NOMO-1 treated with dmso at 0.1 percent for 144 hours (cell line): Measurements from ENCODE around the gene EVL.
"Not testable (repeated sequence)": the region's sequence is repeated elsewhere in the genome, so short reads cannot be mapped to it uniquely, and the experiment has no call there.

ENCODE experiments used
- DNase-seq: peaks from one replicate; lab custom pipeline; 2025; ENCODE audit not compliant: unreplicated experiment; lab: John Stamatoyannopoulos, UW

The EVL gene

DNA sequence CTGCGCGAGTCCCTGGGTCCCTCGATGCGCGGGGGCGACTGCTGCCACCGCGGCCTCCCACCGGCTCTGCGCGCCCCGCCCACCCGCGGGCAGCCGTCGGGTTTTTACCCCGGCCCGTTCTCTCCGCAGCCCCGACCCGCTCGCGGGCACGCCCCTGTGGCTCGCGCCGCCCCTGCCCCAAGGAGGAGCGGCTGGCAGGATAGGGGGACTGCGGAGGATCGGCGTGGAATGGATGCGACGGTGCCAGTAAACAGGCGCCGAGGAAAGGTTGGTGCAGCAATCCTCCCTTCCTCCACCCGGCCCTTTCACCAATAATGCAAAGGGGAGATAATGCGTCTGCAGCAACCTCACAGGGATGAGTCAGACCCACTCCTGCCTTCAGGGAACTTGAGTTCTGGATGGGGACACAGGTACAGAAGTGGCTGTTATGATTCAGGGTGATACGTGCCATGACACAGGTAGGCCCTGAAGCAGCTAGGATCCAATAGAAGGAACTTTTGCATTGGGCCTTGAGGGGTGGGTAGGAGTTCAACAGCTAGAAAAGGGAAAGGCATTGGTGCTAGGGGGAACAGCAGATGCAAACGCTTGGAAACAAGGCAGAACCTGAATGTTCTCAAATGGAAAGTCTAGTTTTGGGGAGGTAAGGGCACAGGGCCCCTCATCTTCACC is 94.8 kb downstream of the EVL start:
- DNase-seq: no peak

DNA sequence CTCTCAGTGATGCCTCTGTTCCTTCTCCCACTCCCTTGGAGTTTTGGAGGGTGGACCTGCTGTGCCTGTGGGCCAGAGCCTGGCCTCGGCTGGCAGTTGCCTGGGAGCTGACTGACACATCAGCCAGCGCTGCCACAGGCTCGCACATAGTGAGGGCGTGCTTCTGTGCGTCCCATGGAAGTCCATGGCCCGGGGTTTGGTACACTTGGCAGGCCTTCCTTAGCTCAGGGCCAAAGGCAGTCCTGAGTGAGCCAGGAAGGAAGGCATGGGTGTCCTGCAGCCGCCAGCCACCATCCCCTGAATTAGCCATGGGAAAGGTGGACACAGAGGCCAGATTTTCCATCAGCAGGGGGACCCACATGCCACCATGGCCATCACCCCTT is 95.3 kb downstream of the EVL start:
- no peak for DNase-seq

DNA sequence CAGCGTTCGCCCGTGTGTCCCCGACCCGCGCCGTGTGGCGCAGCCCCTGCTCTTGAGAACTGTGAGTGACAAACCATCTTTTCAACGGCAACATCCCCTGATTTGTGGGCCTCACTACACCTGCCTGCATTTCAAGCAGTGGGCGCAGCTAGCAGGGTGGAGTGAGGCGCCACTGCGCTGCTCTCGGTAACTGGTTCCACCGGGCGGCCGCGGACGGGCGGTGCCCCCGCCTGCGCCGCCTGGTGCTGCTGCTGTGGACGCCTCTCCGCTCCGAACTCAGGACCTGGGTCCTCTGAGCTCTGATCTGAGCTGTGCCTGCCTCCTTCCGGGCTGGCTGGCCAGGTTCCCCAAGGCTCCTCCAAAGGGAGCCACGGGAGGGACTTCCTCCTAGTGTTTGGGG is 100.2 kb downstream of the EVL start:
- no peak for DNase-seq

DNA sequence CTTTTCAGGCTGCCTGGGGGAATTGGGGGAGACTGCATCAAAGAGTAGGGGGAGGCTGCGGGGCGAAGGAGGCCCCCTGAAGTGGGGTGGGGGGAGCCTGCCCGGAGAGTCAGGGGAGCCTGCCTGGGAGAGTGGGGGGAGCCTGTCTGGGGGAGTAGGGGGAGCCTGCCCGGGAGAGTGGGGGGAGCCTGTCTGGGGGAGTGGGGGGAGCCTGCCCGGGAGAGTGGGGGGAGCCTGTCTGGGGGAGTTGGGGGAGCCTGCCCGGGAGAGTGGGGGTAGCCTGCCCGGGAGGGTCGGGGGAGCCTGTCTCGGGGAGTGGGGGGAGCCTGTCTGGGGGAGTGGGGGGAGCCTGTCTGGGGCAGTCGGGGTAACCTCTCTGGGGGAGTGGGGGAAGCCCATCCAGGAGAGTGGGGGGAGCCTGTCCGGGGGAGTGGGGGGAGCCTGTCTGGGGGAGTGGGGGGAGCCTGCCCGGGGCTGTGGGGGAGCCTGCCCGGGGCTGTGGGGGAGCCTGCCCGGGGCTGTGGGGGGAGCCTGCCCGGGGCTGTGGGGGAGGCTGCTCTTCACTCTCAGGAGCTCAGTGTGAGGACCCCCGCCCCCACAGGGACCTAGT is 100.7 kb downstream of the EVL start:
- DNase-seq: no peak

DNA sequence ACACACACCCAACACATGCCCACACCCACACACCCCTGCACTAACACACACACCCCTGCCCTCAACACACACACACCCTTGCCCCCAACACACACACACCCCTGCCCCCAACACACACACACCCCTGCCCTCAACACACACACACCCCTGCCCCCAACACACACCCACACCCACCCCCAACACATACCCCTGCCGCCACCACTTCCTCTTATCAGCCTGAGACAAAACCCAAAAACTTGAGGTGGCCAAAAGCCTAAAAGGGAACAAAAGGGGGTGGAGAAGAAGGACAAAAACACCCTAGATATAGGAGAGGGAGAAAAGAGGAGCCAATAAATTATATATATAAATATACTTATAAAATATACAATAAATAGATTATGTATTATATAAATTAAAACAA is 103.3 kb downstream of the EVL start:
- peak; percentile 29 for DNase-seq

DNA sequence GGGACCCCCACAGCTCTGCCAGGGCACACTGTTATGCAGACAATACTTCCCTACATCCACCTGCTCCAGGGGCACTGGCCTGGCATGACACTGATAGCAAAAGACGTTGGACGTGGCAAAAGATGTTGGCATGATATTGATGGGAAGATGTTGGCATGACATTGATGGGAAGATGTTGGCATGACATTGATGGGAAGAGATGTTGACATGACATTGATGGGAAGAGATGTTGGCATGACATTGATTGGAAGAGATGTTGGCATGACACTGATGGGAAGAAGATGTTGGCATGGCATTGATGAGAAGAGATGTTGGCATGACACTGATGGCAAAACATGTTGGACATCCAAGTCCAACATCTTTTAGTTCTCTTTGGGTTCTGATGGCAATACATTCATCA is 105.7 kb downstream of the EVL start:
- DNase-seq: no peak

DNA sequence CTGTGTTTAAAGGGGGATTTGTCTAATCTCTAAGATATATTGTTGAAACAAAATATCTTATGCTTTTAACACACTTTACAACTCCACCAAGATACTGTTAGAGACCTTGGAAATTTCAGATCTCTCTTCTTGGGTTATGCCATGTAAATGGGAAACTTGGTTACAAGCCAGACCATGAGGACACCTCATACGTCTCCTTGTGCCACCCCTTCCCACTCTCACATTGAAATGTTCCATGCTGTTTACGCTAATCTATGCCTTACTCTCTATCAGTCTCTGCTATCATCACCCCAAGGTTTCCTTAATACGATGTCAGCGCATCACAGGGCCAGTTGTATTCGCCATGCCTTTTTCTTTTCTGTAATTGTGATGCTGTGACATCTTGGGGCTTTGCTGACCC is 107.6 kb downstream of the EVL start:
- DNase-seq: no peak

DNA sequence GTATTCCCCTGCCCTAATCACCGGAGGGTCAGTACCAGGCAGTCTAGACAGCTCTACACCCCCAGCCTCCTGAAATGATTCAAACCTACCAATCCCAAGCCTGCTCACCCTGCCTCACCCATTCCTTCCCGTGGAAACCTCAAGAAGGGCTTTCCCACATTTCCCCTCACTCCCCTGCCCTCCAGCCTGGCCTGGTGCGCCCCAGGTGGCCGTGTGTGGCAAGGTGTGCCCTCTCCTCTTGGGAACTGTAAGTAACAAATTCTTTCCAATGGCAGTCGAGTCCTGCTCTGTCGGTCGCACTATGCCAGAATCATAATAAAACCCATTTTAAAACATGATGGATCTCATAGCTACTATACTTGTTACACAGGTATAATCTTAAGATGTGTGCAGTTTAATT is 108.1 kb downstream of the EVL start:
- DNase-seq: no peak

DNA sequence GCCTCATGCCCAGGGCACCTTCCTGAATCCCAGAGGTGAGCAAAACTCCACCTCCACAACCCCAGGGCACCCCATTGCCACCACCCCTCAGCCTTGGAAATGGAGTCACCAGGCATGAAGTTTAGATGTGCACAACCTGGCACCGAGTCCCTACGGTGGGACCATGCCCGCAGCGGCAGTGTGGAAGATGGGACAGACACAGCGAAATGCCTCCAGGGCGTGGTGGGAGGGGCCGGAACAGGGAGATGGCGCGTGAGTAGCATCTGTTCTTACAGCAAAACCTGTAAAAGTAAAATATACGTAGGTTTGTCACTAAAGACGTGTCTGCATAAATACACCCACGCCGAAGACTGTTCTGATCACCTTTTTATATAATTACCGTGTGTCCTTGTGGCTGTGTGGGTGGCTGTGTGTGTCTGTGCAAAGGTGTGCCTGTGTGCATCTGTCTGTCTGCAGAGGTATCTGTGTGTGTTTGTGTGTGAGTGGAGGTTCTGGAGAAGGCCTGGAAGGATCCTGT is 111.6 kb downstream of the EVL start:
- DNase-seq: no peak

DNA sequence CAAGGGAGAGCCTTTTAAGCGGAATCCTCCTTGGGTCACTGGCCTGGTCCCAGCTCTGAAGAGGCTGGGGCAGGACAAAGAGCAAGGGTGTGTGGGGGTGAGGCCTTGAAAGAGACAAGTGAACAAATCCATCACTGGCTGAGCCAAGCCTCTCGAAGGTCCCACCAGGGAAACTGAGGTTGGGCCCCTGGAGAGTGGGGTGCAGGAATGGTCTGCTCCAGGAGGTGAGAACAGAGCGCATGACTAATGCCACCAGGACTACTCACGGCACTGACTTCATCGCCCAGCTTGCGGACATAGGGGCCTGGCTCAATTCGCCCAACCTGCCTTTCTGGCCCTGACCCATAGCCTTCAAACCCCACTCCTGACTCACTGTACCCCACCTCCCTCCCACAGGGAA is 113.5 kb downstream of the EVL start:
- no peak for DNase-seq

DNA sequence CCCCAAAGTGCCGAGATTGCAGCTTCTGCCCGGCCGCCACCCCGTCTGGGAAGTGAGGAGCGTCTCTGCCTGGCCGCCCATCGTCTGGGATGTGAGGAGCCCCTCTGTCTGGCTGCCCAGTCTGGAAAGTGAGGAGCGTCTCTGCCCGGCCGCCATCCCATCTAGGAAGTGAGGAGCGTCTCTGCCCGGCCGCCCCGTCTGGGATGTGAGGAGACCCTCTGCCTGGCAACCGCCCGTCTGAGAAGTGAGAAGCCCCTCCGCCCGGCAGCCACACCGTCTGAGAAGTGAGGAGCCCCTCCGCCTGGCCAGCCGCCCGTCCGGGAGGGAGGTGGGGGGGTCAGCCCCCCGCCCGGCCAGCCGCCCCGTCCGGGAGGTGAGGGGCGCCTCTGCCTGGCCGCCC is 115.4 kb downstream of the EVL start:
- DNase-seq: not testable (repeated sequence)

DNA sequence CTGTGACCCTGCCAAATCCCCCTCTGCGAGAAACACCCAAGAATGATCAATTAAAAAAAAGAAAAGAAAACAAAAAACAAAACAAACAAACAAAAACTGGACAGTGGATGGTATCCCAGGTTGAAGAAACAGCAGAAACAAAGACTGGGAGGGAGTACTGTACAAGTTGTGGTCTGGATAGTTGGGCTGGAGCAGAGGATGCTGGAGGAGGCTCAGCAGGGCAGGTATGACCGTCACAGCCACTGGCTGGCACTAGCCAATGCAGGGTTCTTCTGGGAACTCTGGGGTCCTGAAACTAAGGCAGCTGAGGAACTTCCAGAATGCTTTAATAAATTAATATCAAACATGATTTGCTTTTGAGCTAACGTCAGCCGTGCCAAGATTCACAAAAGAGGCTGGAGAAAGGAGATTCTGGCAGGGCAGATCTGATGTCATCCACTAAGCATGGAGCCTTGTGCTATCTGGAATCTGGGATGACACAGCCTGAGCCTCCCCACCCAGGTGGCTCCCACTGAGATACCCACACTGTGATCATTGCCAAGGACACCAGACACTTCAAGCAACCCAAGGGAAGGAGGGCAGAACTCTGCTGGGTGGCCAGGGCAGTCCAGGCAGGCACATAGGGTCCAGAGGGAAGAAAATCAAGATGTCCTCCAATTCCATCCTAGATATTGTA is 116.8 kb downstream of the EVL start:
- not testable (repeated sequence) for DNase-seq

DNA sequence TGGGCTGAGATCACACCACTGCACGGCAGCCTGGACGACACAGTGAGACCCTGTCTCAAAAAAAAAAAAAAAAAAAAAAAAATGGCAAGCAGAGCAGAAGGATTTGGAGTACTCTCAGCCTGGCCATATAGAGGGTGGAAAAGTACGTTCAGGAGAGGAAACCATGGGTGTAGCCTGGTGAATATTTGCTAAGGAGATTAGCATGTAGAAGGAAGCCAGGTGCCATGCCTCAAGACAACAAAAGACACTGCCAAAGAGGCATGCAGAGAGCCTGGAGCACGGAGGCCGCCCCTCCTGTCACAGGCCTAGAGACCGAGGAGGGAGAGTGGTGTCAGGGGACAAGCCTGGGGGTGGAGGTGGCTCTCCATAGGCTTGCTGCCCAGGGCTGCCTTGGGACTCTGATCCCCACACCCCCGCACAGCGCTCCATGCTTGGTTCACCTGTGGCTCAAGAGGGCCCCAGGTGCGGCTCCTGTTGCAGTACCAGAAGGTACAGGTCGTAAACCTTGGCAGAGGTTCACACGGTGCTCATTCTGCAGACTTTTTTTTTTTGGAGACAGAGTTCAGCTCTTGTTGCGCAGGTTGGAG is 122.1 kb downstream of the EVL start:
- no peak for DNase-seq

DNA sequence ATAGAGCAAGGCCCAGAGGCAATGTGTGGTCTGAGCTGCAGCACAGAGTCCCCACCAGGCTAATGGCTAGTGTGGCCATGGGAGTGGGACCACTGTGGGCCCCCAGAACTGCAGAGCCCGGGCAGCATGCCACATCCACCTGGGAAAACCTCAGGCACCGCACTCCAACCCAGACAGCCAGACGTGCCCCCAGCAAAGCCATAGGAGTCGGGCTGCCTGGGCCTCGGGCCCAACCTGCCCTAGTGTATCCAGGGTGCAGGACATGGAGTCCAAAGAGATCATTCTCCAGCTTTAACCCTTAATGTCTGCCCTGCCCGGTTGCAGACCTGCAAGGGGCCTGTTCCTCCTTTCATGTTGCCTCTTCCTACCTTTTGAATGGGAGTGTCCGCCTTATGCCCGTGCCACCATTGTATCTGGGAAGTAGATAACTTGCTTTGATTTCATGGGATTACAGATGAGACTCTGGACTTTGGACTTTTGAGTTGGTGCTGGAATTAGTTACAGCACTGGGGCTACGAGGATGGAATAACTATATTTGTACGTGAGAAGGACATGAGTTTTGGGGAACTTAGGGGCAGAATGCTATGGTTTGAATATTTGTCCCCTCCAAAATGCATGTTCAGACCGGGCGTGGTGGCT is 123.3 kb downstream of the EVL start:
- no peak for DNase-seq

DNA sequence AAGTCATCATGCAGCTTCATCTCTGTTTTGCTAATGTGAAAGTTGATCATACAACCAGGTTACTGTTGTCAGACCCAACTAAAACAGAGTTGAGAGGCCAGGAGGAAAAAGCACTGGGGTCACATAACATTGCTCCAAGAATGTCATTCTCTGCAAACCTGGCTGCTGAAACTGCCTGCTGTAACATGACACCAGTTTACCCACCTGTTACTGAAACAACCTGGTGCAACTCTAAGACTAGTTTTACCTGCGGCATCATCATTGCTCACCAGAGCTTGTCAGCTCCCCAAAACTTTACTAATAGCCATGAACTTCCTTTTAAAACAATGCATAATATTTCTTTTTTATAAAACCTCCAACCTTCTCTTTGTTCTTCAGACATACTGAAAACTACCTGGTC is 124.9 kb downstream of the EVL start:
- no peak for DNase-seq

DNA sequence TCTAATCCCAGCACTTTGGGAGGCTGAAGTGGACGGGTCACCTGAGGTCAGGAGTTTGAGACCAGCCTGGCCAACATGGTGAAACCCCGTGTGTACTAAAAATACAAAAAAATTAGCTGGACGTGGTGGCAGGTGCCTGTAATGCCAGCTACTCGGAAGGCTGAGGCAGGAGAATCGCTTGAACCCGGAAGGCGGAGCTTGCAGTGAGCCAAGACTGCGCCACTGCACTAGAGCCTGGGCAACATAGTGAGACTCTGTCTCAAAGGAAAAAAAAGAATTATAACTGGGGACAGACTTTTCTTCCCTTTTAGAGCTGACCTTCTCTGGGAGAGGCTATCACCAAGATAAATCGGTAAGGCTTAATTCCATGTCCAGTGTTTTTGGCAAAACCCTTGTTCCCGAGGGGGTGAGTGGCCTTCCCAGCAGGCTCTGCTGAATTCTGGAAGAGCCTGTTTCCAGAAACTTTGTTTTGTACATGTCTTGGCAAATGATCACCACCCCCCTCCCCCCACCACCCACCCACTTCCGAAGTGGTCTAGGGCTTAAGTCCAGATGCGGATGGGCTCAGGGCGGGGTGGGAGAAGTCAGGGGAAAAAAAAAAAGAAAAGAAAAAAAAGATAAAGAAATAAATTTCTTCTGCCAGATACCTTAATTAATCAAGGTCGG is 126.5 kb downstream of the EVL start:
- DNase-seq: no peak

DNA sequence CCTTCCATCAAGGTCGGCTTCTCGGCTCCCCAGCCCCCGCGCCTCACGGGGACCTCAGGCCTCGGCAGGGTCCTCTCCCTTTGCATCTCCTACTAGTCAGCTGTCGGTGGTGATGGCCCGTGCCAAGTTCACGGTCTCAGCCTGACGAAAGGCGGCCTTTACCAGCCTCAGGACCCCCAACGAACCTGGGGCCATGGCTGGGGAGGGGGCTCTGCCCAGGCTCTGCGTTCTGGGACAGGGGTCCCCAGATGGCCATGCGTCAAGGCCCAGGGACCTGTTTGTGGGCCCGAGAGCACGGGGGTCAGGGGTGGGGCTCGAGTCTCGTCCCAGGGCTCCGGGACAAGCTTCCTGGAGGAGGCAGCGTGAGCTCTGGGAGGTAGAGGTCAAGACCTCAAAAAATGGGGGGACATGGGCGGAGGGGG is 127.0 kb downstream of the EVL start:
- DNase-seq: peak; percentile 4

DNA sequence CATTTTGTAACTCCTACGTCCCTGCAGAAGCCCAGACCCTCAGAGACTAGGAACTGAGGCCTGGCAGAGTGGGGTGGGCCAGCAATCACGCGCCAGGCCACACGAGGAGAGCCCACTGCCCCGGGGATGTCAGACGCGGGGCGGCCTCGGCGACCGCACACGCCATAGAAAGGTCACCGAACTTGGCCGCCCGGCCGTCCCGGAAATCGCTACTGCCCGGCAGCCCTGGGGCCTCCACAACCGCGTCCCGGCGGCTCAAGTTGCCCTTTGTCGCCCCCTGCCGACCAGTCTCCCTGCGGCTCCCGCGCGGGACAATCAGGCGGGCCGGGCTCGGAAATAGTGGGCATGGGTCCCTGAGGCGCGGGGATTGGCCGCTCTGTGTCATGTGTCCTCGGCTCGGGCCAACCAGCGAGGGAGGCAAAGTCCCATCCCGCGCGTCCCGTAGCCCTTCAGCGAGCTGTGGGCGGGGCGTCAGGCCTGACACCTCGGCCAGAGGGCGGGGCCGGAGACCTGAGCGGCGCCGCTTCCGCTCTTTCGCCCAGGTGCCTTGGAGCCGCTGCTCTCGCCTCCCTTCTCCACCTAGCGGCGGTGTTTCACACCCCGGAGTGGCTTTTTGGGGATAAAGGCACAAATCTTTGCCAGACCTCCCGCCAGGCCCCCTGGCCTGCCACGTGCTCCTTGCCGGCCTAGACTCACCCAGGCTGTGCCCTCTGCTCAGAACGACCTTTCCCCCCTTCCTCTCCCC is 127.6 kb downstream of the EVL start:
- peak; percentile 97 for DNase-seq
